H9 (cell line): ENCODE measurements around the gene STK38L. TPM values are rescaled to one million over a fixed set of nuclear protein-coding genes. Genes with fewer than 3 reads are reported as not detected.

Experiments used
- DNase-seq: peaks from one replicate; pipeline ENCODE4 v3.0.0-alpha.2; 2017
- H2AFZ ChIP-seq: one replicate; pipeline ENCODE4 v1.6.1; 2013; ENCODE audit warnings: mild to moderate bottlenecking, low read length, control low read depth, moderate library complexity
- H2AK5ac ChIP-seq: 2 replicates; pipeline ENCODE4 v1.6.1; 2013; ENCODE audit warnings: low read length, control low read depth, mixed read lengths; ENCODE audit not compliant: insufficient read length
- H2BK120ac ChIP-seq: one replicate; pipeline ENCODE4 v1.6.1; 2013; ENCODE audit warnings: low read depth, mild to moderate bottlenecking, low read length, control low read depth, inconsistent platforms; ENCODE audit not compliant: poor library complexity, severe bottlenecking
- H2BK12ac ChIP-seq: 2 replicates; pipeline ENCODE4 v1.6.1; 2013; ENCODE audit warnings: low read length, control low read depth, mixed read lengths, low read depth; ENCODE audit not compliant: insufficient read length
- H2BK15ac ChIP-seq: 2 replicates; pipeline ENCODE4 v1.6.1; 2013; ENCODE audit warnings: low read depth, low read length, control low read depth
- H2BK20ac ChIP-seq: one replicate; pipeline ENCODE4 v1.6.1; 2013; ENCODE audit warnings: low read depth, mild to moderate bottlenecking, low read length, control low read depth, inconsistent platforms; ENCODE audit not compliant: poor library complexity, severe bottlenecking
- H2BK5ac ChIP-seq: 2 replicates; pipeline ENCODE4 v1.6.1; 2013; ENCODE audit warnings: low read length, control low read depth, mixed read lengths; ENCODE audit not compliant: insufficient read length
- H3K14ac ChIP-seq: 2 replicates; pipeline ENCODE4 v1.6.1; 2013; ENCODE audit warnings: low read length, control low read depth; ENCODE audit not compliant: insufficient read depth
- H3K18ac ChIP-seq: 2 replicates; pipeline ENCODE4 v1.6.1; 2013; ENCODE audit warnings: low read depth, mild to moderate bottlenecking, mixed read lengths, low read length, control low read depth; ENCODE audit not compliant: insufficient read length
- H3K23ac ChIP-seq: 2 replicates; pipeline ENCODE4 v1.6.1; 2013; ENCODE audit warnings: low read length, control low read depth, mixed read lengths, low read depth; ENCODE audit not compliant: insufficient read length
- H3K23me2 ChIP-seq: 2 replicates; pipeline ENCODE4 v1.6.1; 2013; ENCODE audit warnings: low read depth, mild to moderate bottlenecking, mixed read lengths, low read length, control low read depth; ENCODE audit not compliant: insufficient read length, poor library complexity, severe bottlenecking
- H3K27ac ChIP-seq: 2 replicates; pipeline ENCODE4 v1.5.1; 2013; ENCODE audit warnings: low read length, control low read depth, mixed read lengths, low read depth; ENCODE audit not compliant: insufficient read length
- H3K27me3 ChIP-seq: 2 replicates; pipeline ENCODE4 v1.6.1; 2013; ENCODE audit warnings: low read length, control low read depth, inconsistent platforms; ENCODE audit not compliant: insufficient read depth
- H3K4ac ChIP-seq: 2 replicates; pipeline ENCODE4 v1.6.1; 2013; ENCODE audit warnings: low read depth, mild to moderate bottlenecking, control low read depth, inconsistent platforms, low read length, moderate library complexity
- H3K4me1 ChIP-seq: 2 replicates; pipeline ENCODE4 v1.6.1; 2013; ENCODE audit warnings: low read length, control low read depth, inconsistent platforms; ENCODE audit not compliant: insufficient read depth
- H3K4me2 ChIP-seq: 2 replicates; pipeline ENCODE4 v1.6.1; 2013; ENCODE audit warnings: low read length, control low read depth, mixed read lengths; ENCODE audit not compliant: insufficient read length, insufficient read depth
- H3K56ac ChIP-seq: 2 replicates; pipeline ENCODE4 v1.6.1; 2013; ENCODE audit warnings: low read depth, mild to moderate bottlenecking, mixed read lengths, low read length, control low read depth; ENCODE audit not compliant: insufficient read length
- H3K79me1 ChIP-seq: 2 replicates; pipeline ENCODE4 v1.6.1; 2013; ENCODE audit warnings: low read depth, mild to moderate bottlenecking, moderate library complexity, low read length, control low read depth, inconsistent platforms; ENCODE audit not compliant: insufficient read depth, poor library complexity, severe bottlenecking
- H3K79me2 ChIP-seq: 2 replicates; pipeline ENCODE4 v1.6.1; 2013; ENCODE audit warnings: low read length, control low read depth, inconsistent platforms; ENCODE audit not compliant: insufficient read depth
- H3K9ac ChIP-seq: 2 replicates; pipeline ENCODE4 v1.6.1; 2013; ENCODE audit warnings: low read length, control low read depth, mixed read lengths; ENCODE audit not compliant: insufficient read length; ENCODE audit errors: extremely low read depth
- H3K9me3 ChIP-seq: one replicate; pipeline ENCODE4 v1.6.1; 2013; ENCODE audit warnings: low read depth, low read length, inconsistent platforms; ENCODE audit not compliant: control insufficient read depth
- H3T11ph ChIP-seq: one replicate; pipeline ENCODE4 v1.6.1; 2013; ENCODE audit warnings: mild to moderate bottlenecking, low read length, control low read depth, inconsistent platforms
- H4K20me1 ChIP-seq: one replicate; pipeline ENCODE4 v1.6.1; 2013; ENCODE audit not compliant: control insufficient read depth, insufficient read length, insufficient read depth
- H4K5ac ChIP-seq: 2 replicates; pipeline ENCODE4 v1.6.1; 2013; ENCODE audit warnings: low read depth, mild to moderate bottlenecking, mixed read lengths, low read length, control low read depth; ENCODE audit not compliant: insufficient read length
- H4K8ac ChIP-seq: replicated peaks from 2 replicates; pipeline ENCODE4 v1.6.1; 2013; ENCODE audit warnings: low read length, control low read depth, mixed read lengths, low read depth; ENCODE audit not compliant: insufficient read length
- H4K91ac ChIP-seq: 2 replicates; pipeline ENCODE4 v1.6.1; 2013; ENCODE audit warnings: low read depth, mild to moderate bottlenecking, moderate library complexity, mixed read lengths, low read length, control low read depth; ENCODE audit not compliant: insufficient read length
- H3K27ac Mint-ChIP-seq, 3 experiments: 2 replicates in 2 of 3; 3 replicates in 1 of 3; pipeline ENCODE4 v1.8.0; 2020 to 2021; ENCODE audit warnings: mixed read lengths in 3 of 3, mild to moderate bottlenecking in 1 of 3, moderate library complexity in 1 of 3
- H3K27me3 Mint-ChIP-seq: 2 replicates; pipeline ENCODE4 v1.8.0; 2021; ENCODE audit warnings: low read depth, mild to moderate bottlenecking, moderate library complexity, mixed read lengths
- H3K36me3 Mint-ChIP-seq, 3 experiments: 2 replicates in 2 of 3; 3 replicates in 1 of 3; pipeline ENCODE4 v1.8.0; 2020 to 2021; ENCODE audit warnings: low read depth in 3 of 3, mixed read lengths in 3 of 3; ENCODE audit not compliant: insufficient read depth in 1 of 3
- H3K4me1 Mint-ChIP-seq, 2 experiments: 2 replicates each; pipeline ENCODE4 v1.8.0; 2020; ENCODE audit warnings: mixed read lengths in 2 of 2
- H3K4me3 Mint-ChIP-seq, 2 experiments: 2 replicates in 1 of 2; 3 replicates in 1 of 2; pipeline ENCODE4 v1.8.0; 2020 to 2021; ENCODE audit warnings: mild to moderate bottlenecking in 2 of 2, mixed read lengths in 2 of 2, moderate library complexity in 1 of 2
- H3K9me3 Mint-ChIP-seq, 2 experiments: 2 replicates in 1 of 2; 3 replicates in 1 of 2; pipeline ENCODE4 v1.8.0; 2020; ENCODE audit warnings: mild to moderate bottlenecking in 2 of 2, mixed read lengths in 2 of 2, moderate library complexity in 1 of 2
- WGBS: extraction: QIAGEN DNeasy Blood & Tissue Kit; methylation state at CpG from one replicate; pipeline ENCODE4 v1.1.7; 2013; ENCODE audit warnings: missing lambda C conversion rate, low lambda C conversion rate, mixed read lengths; ENCODE audit not compliant: insufficient read length; ENCODE audit errors: extremely low coverage; 5-methylcytosine and 5-hydroxymethylcytosine counted together
- total RNA-seq: library from RNA; stranded (reverse); gene quantifications from 2 replicates; pipeline ENCODE4 v1.2.1, GENCODE V29; 2021
- TF ChIP-seq, protein P1 (sequence below): fragments of 200-600 bp; sonication (generic); conservative IDR thresholded peaks from 3 replicates; pipeline ENCODE4 v1.8.0; 2021; ENCODE audit warnings: antibody characterized with exemption, mild to moderate bottlenecking

STK38L gene
- total RNA-seq, 1 experiment from 2014 or later: 44.9 TPM

DNA sequence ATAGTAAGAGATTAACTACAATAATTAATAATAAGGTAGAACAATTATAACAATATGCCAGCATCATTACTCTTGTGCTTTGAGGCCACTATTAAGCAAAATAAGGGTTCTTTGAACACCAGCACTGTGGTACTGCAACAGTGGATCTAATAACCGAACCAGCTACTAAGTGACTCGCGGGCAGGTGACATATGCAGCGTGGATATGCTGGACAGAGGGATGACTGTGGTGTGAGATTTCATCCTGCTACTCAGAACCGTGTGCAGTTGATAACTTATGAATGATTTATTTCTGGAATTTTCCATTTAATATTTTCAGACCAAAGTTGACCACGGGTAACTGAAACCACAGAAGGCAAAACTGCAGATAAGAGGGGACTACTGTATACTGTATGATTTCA, 123.0 kb downstream of the STK38L start:
- H3K27ac ChIP-seq: no peak overlapping the region
- H4K5ac ChIP-seq: no peak overlapping the region
- H3K79me2 ChIP-seq: no peaks in the 10 kb centered on the region; the same call in 1 of the 2 replicates
- H3K4ac ChIP-seq: no peak overlapping the region
- H3K14ac ChIP-seq: no peak overlapping the region
- H2BK120ac ChIP-seq: no peak overlapping the region
- TF ChIP-seq, protein P1, sequence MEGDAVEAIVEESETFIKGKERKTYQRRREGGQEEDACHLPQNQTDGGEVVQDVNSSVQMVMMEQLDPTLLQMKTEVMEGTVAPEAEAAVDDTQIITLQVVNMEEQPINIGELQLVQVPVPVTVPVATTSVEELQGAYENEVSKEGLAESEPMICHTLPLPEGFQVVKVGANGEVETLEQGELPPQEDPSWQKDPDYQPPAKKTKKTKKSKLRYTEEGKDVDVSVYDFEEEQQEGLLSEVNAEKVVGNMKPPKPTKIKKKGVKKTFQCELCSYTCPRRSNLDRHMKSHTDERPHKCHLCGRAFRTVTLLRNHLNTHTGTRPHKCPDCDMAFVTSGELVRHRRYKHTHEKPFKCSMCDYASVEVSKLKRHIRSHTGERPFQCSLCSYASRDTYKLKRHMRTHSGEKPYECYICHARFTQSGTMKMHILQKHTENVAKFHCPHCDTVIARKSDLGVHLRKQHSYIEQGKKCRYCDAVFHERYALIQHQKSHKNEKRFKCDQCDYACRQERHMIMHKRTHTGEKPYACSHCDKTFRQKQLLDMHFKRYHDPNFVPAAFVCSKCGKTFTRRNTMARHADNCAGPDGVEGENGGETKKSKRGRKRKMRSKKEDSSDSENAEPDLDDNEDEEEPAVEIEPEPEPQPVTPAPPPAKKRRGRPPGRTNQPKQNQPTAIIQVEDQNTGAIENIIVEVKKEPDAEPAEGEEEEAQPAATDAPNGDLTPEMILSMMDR: no peak
- H4K91ac ChIP-seq: no peak overlapping the region
- no peak overlapping the region for H3K18ac ChIP-seq
- peaks cover 13 to 26% (median 14%) of the 10 kb centered on the region in 3 experiments; a peak in 6 of 7 replicates for H3K36me3 Mint-ChIP-seq
- H3K27me3 ChIP-seq: no peaks in the 10 kb centered on the region
- H3K23me2 ChIP-seq: no peaks in the 10 kb centered on the region
- H3K9me3 Mint-ChIP-seq: peaks cover 0 to 5% of the 10 kb centered on the region in 2 experiments; a peak in 3 of 5 replicates
- no peak overlapping the region for H3K23ac ChIP-seq
- H4K8ac ChIP-seq: no peak overlapping the region
- no peak overlapping the region for H3K4me2 ChIP-seq
- no peaks in the 10 kb centered on the region for H3K27me3 Mint-ChIP-seq
- H2AFZ ChIP-seq: no peak overlapping the region
- no peaks in the 10 kb centered on the region for H4K20me1 ChIP-seq
- H2BK12ac ChIP-seq: no peak overlapping the region
- H3T11ph ChIP-seq: no peak overlapping the region
- H2BK20ac ChIP-seq: no peak overlapping the region
- H3K9me3 ChIP-seq: no peaks in the 10 kb centered on the region
- H3K4me1 ChIP-seq: no peaks in the 10 kb centered on the region
- H2BK15ac ChIP-seq: no peak overlapping the region
- no peaks in the 10 kb centered on the region for H3K4me1 Mint-ChIP-seq
- no peak overlapping the region for H2BK5ac ChIP-seq
- H3K27ac Mint-ChIP-seq: no peak overlapping the region
- DNase-seq: no peak
- no peaks in the 10 kb centered on the region for H3K79me1 ChIP-seq
- H3K56ac ChIP-seq: no peak overlapping the region
- WGBS: no CpG with 5 or more reads among the region's 6 CpGs
- H3K9ac ChIP-seq: no peak overlapping the region
- no peak overlapping the region for H3K4me3 Mint-ChIP-seq
- H2AK5ac ChIP-seq: no peak overlapping the region

Other genes with a start within 250 kb of the STK38L start
- 68.7 and 74.9 TPM in 2 replicates for gene TM7SF3, start 229.9 kb upstream of the STK38L start, total RNA-seq
- 66.9 and 69.8 TPM in 2 replicates for gene MED21, start 221.7 kb upstream of the STK38L start, total RNA-seq
- gene C12orf71, start 161.7 kb upstream of the STK38L start, total RNA-seq: not detected in 2 replicates
- 22.7 and 23.1 TPM in 2 replicates for gene BMAL2, start 88.5 kb downstream of the STK38L start, total RNA-seq
- 0.20 TPM in 2 replicates for gene SMCO2, start 202.4 kb downstream of the STK38L start, total RNA-seq